OCI-LY7 (cell line): Measurements from ENCODE around the gene ZBTB39. TPM values are rescaled to one million over a fixed set of nuclear protein-coding genes. Genes with fewer than 3 reads are reported as not detected.

ENCODE experiments used
- BruUV-seq: library from RNA; stranded (reverse); fragments of 400-500 nt; replicated peaks from 2 replicates; lab custom pipeline; 2021; lab: Mats Ljungman, UMichigan
- CTCF ChIA-PET: fragments of 300-600 bp; sonication (Branson Sonifier 250); formaldehyde crosslinking; loops from one replicate; lab custom pipeline; 2022; ENCODE audit warnings: antibody characterized with exemption; ENCODE audit not compliant: unreplicated experiment; lab: Charles Lee
- POLR2A ChIA-PET: fragments of 300-600 bp; sonication (Branson Sonifier 250); formaldehyde crosslinking; loops from one replicate; lab custom pipeline; 2022; ENCODE audit warnings: antibody characterized with exemption; lab: Charles Lee
- DNase-seq: peaks from one replicate; pipeline ENCODE4 v3.0.0-alpha.2; 2015; ENCODE audit warnings: low spot score
- H2AFZ ChIP-seq: fragments of 200-600 bp; sonication (generic), shearing (Covaris generic); 2 replicates; pipeline ENCODE4 v1.6.1; 2014; ENCODE audit warnings: mild to moderate bottlenecking, antibody characterized with exemption, low read length, moderate library complexity
- H3K27ac ChIP-seq: fragments of 200-600 bp; sonication (generic); 2 replicates; pipeline ENCODE4 v1.5.1; 2014; ENCODE audit warnings: mixed run types, low read depth, mild to moderate bottlenecking, moderate library complexity, low read length, inconsistent platforms; ENCODE audit not compliant: poor library complexity, severe bottlenecking
- H3K36me3 ChIP-seq: fragments of 200-600 bp; sonication (generic); 2 replicates; pipeline ENCODE4 v1.6.1; 2014; ENCODE audit warnings: mild to moderate bottlenecking, antibody characterized with exemption, low read length, moderate library complexity, mixed read lengths; ENCODE audit not compliant: insufficient read depth
- H3K4me1 ChIP-seq: fragments of 200-600 bp; sonication (generic); 2 replicates; pipeline ENCODE4 v1.5.1; 2014; ENCODE audit warnings: mild to moderate bottlenecking, low read length; ENCODE audit not compliant: insufficient read depth, poor library complexity, severe bottlenecking
- H3K4me2 ChIP-seq: fragments of 200-600 bp; sonication (generic); 2 replicates; pipeline ENCODE4 v1.6.1; 2014; ENCODE audit warnings: mild to moderate bottlenecking, low read length
- H3K4me3 ChIP-seq: fragments of 200-600 bp; sonication (generic); 2 replicates; pipeline ENCODE4 v1.5.1; 2014; ENCODE audit warnings: mild to moderate bottlenecking, low read depth, low read length; ENCODE audit not compliant: poor library complexity, severe bottlenecking
- H3K79me2 ChIP-seq: fragments of 200-600 bp; sonication (generic); 2 replicates; pipeline ENCODE4 v1.6.1; 2016; ENCODE audit warnings: low read depth, mild to moderate bottlenecking, low read length, moderate library complexity, mixed read lengths; ENCODE audit not compliant: insufficient read depth
- H3K9me2 ChIP-seq: fragments of 200-600 bp; sonication (generic); 2 replicates; pipeline ENCODE4 v1.6.1; 2016; ENCODE audit warnings: mild to moderate bottlenecking, low read length, mixed read lengths; ENCODE audit not compliant: insufficient read depth
- H3K9me3 ChIP-seq: fragments of 200-600 bp; sonication (generic); 2 replicates; pipeline ENCODE4 v1.6.1; 2014; ENCODE audit warnings: mild to moderate bottlenecking, mixed run types, low read length, mixed read lengths
- H4K20me1 ChIP-seq: fragments of 200-600 bp; sonication (generic); 2 replicates; pipeline ENCODE4 v1.6.1; 2014; ENCODE audit warnings: mild to moderate bottlenecking, antibody characterized with exemption, low read length, moderate library complexity, mixed read lengths; ENCODE audit not compliant: insufficient read depth
- EZH2phosphoT487 ChIP-seq: fragments of 200-600 bp; sonication (generic); IDR thresholded peaks from 2 replicates; pipeline ENCODE4 v1.6.1; 2018; ENCODE audit warnings: low read depth, borderline replicate concordance, mild to moderate bottlenecking, mixed run types, antibody characterized with exemption, low read length, moderate library complexity, mixed read lengths
- intact Hi-C: fragments of 100-400 bp; cut with micrococcal nuclease; formaldehyde crosslinking; loops from one replicate; pipeline ENCODE4 v1.10.0; 2022; ENCODE audit not compliant: unreplicated experiment
- total RNA-seq, 2 experiments: library from RNA; depleted of rRNA in 1 of 2; stranded (reverse); fragments of >200 nt in 1 of 2; shearing (Covaris generic) in 1 of 2; gene quantifications; 2 replicates each; pipeline ENCODE4 v1.2.3, GENCODE V29; 2014 to 2022
- TF ChIP-seq, protein P1 (sequence below): fragments of 200-600 bp; sonication (generic); conservative IDR thresholded peaks from 2 replicates; pipeline ENCODE4 v1.5.1; 2014; ENCODE audit warnings: mild to moderate bottlenecking, antibody characterized with exemption, low read length, moderate library complexity, mixed read lengths

Gene ZBTB39
- total RNA-seq, 2 experiments from 2014 or later: 10.0 to 10.9 TPM

DNA sequence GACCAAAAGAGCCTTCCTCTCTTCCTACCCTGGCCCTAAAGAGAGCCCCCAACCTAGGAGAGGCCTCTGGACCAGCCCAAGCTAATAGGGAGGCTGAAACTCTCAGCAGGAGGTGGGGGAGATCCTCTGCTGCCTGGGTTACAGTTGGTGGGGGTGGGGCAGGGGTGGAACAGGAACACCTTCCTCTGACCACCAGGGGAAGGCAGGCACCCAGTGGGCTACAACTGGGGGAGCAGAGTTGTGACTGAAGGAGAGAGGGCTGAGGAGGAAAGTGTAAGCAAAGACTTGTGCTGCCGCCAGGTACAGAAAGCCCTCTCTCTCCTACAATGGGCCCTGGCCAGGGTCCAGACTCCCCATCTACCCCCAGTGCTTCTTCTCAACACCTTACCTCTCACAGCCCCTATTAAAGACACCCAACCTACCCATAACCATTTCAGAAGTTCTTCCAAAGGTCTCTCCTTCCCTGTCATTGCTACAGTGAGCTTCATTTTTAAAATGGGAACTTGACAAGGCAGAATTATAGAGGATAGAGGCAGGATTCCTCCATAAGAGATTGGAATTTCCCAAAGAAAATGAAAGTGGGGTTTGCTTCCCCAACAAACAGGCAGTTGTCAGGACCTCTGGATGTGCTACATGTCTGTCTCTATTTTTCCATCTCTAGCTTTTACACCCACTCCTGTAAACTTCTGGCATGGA, 42.2 kb upstream of the ZBTB39 start:
- H3K36me3 ChIP-seq: no peaks in the 10 kb centered on the region
- no TSS peak for BruUV-seq
- no peak overlapping the region for H2AFZ ChIP-seq
- CTCF ChIA-PET: no interaction called here
- DNase-seq: no peak
- POLR2A ChIA-PET: interaction anchor here (0.6 kb wide), 2 partner anchors 82 to 432 kb away, joined by 3 read pairs; no protein-coding TSS in a partner anchor
- intact Hi-C loops: no loop called here
- TF ChIP-seq EZH2phosphoT487: no peak
- no peak overlapping the region for H3K4me3 ChIP-seq
- peaks cover 5% of the 10 kb centered on the region for H3K4me1 ChIP-seq
- H3K4me2 ChIP-seq: no peak overlapping the region
- H3K79me2 ChIP-seq: no peaks in the 10 kb centered on the region
- H3K27ac ChIP-seq: no peak overlapping the region
- H3K9me3 ChIP-seq: no peaks in the 10 kb centered on the region
- no peaks in the 10 kb centered on the region for H3K9me2 ChIP-seq
- no peaks in the 10 kb centered on the region for H4K20me1 ChIP-seq

DNA sequence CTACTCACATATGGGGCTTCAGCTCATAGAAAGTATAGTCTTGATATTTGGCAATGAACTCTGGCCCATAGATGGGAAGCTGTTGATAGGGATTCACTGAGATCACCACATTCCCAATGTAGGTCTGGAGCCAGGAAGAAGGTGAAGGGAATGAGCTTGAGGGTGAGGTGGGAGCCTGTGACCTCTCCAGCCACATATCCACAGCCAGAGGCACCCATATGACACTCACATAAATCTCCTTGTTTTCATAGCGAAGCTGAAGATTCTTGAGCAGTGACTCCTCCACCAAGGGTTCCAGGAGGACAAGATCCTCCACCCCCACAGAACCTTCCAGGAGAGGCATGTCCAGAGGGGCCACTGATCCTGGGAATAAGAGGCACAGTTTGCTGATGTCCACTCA, 41.6 kb upstream of the ZBTB39 start:
- Histone ChIP-seq H3K9me2 (no peaks in the 10 kb centered on the region), H3K9me3 (no peaks in the 10 kb centered on the region), H3K79me2 (no peaks in the 10 kb centered on the region), H3K27ac (no peak overlapping the region), H3K4me1 (peaks cover 5% of the 10 kb centered on the region), H3K4me3 (no peak overlapping the region), H4K20me1 (no peaks in the 10 kb centered on the region), H3K4me2 (no peak overlapping the region), H2AFZ (no peak overlapping the region), H3K36me3 (no peaks in the 10 kb centered on the region)
- TF ChIP-seq, protein P1, sequence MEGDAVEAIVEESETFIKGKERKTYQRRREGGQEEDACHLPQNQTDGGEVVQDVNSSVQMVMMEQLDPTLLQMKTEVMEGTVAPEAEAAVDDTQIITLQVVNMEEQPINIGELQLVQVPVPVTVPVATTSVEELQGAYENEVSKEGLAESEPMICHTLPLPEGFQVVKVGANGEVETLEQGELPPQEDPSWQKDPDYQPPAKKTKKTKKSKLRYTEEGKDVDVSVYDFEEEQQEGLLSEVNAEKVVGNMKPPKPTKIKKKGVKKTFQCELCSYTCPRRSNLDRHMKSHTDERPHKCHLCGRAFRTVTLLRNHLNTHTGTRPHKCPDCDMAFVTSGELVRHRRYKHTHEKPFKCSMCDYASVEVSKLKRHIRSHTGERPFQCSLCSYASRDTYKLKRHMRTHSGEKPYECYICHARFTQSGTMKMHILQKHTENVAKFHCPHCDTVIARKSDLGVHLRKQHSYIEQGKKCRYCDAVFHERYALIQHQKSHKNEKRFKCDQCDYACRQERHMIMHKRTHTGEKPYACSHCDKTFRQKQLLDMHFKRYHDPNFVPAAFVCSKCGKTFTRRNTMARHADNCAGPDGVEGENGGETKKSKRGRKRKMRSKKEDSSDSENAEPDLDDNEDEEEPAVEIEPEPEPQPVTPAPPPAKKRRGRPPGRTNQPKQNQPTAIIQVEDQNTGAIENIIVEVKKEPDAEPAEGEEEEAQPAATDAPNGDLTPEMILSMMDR: no peak
- no peak for TF ChIP-seq EZH2phosphoT487
- POLR2A ChIA-PET: no interaction called here
- DNase-seq: no peak
- intact Hi-C loops: no loop called here
- BruUV-seq: no TSS peak
- CTCF ChIA-PET: no interaction called here

DNA sequence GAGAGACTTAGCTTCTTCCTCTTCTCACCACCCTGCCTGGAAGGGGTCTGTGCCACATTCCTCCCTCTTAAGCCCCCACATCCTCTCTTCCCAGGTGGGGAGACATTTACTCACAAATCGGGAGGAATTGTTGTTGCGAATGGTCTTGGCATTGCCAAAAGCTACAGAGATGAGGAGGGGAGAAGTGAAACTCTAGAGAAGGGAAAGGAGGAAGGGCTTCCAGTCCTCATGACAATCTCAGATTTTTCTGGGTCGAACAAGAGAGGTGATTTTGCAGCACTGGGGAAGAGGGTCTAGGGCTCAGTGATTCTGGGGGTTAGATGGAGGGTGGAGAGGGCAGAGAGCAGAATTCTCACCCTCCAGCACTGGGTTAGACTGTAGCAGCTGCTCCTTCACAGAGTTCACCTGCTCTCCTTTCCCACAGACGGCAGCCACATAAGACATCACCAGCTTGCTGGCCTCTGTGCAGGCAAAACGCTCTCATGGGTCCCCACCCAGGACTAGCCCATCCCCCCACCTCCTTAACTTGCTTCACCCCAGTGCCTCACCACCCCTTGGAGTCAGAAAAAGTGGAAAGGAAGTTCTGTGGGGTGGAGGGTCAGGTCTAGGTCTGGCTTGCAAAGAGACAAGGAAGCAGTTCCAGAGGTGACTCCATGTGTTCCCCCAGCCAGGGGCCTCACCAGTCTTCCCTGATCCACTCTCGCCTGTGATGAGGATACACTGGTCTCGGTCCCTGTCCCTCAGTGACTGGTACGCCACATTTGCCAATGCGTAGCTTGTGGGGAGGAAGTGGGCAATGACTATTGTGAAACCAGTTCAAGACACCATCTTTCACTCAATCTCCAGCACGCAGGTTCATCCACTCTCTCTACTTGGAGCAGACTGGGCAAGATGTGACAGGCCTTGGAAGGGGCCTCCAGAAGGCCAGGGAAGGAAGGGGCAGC, 40.9 kb upstream of the ZBTB39 start:
- Histone ChIP-seq H3K4me2 (no peak overlapping the region), H3K27ac (no peak overlapping the region)

More for the DNA sequence above, 40.9 kb upstream of the ZBTB39 start:
- Histone ChIP-seq H3K9me3 (no peaks in the 10 kb centered on the region), H3K36me3 (no peaks in the 10 kb centered on the region), H3K4me3 (no peak overlapping the region), H3K9me2 (no peaks in the 10 kb centered on the region), H3K79me2 (no peaks in the 10 kb centered on the region), H2AFZ (no peak overlapping the region), H4K20me1 (no peaks in the 10 kb centered on the region), H3K4me1 (peaks cover 5% of the 10 kb centered on the region)
- TF ChIP-seq EZH2phosphoT487: no peak
- TF ChIP-seq, protein P1: no peak
- POLR2A ChIA-PET: interaction anchor here (0.5 kb wide), 1 partner anchor 212 kb away, joined by 4 read pairs; no protein-coding TSS in a partner anchor
- no TSS peak for BruUV-seq
- DNase-seq: no peak
- intact Hi-C loops: no loop called here
- CTCF ChIA-PET: no interaction called here
